Calu3 (cell line): ENCODE measurements around the gene ALK. TPM values are rescaled to one million over a fixed set of nuclear protein-coding genes. Genes with fewer than 3 reads are reported as not detected.
A peak's percentile ranks its signal among the peaks of the same experiment; 100 is the strongest.

Experiments used
- BruUV-seq: library from RNA; stranded (reverse); fragments of 400-500 nt; replicated peaks from 2 replicates; lab custom pipeline; 2021; lab: Mats Ljungman, UMichigan
- CTCF ChIA-PET: fragments of 300-600 bp; sonication (Branson Sonifier 250); formaldehyde crosslinking; loops from one replicate; lab custom pipeline; 2022; ENCODE audit warnings: antibody characterized with exemption; lab: Charles Lee
- DNase-seq: peaks from one replicate; pipeline ENCODE4 v3.0.0; 2022
- H3K27ac Mint-ChIP-seq: one replicate; pipeline ENCODE4 v1.8.0; 2022; ENCODE audit warnings: mixed read lengths; ENCODE audit not compliant: unreplicated experiment
- H3K27me3 Mint-ChIP-seq: one replicate; pipeline ENCODE4 v1.8.0; 2022; ENCODE audit warnings: mixed read lengths; ENCODE audit not compliant: unreplicated experiment
- H3K36me3 Mint-ChIP-seq: one replicate; pipeline ENCODE4 v1.8.0; 2022; ENCODE audit warnings: mild to moderate bottlenecking, moderate library complexity, mixed read lengths; ENCODE audit not compliant: insufficient read depth, unreplicated experiment
- H3K4me1 Mint-ChIP-seq: one replicate; pipeline ENCODE4 v1.8.0; 2022; ENCODE audit warnings: mild to moderate bottlenecking, low read depth, mixed read lengths; ENCODE audit not compliant: unreplicated experiment
- H3K4me3 Mint-ChIP-seq: one replicate; pipeline ENCODE4 v1.8.0; 2022; ENCODE audit warnings: mild to moderate bottlenecking, low read depth, moderate library complexity, mixed read lengths; ENCODE audit not compliant: unreplicated experiment
- H3K9me3 Mint-ChIP-seq: one replicate; pipeline ENCODE4 v1.8.0; 2022; ENCODE audit warnings: low read depth, mixed read lengths; ENCODE audit not compliant: unreplicated experiment
- intact Hi-C: fragments of 100-400 bp; cut with micrococcal nuclease; formaldehyde crosslinking; loops from one replicate; pipeline ENCODE4 v1.10.0; 2022; ENCODE audit not compliant: unreplicated experiment
- total RNA-seq: library from RNA; stranded (reverse); gene quantifications from 2 replicates; pipeline ENCODE4 v1.2.3, GENCODE V29; 2022
- TF ChIP-seq, protein P1 (sequence below): fragments of 200-600 bp; IDR thresholded peaks from one replicate; pipeline ENCODE4 v1.8.0; 2022; ENCODE audit warnings: antibody characterized with exemption; ENCODE audit not compliant: unreplicated experiment

ALK gene
- total RNA-seq, 1 experiment from 2014 or later: not detected

DNA sequence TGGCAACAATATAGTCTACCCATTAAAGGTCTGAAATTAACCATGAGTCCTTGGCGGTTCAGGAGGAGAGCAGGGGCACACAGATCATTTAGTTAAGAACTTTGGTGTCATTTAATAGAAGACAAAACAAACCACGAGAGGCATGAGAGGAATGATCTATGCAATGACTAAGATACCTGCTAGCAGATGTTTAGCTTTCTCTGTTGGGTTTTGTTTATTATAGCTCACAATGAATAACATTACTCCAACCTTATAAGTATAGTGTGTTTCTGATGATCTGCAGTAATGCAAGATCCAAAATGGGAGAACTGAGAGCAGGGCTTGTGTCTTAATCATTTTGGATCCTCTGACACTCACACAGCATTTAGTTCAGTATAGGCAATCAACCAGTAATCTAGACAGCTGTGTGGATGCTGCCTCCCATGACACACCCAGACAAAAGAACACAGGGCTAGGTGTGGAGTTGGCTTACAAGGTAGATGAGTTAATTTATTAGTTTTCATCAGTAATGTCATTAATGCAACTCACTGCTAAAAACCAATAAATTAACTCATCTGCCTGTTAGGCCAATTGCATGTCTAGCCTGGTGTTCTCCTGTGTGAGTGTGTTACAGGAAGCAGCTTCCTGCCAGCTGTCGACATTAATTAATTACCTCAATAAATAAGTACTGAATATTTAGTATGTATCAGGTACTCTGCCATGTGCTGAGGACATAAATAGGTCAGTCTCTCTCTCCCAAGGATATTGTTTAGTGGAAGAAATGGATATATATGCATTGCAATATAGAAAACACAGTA is 713.8 kb downstream of the ALK start:
- no TSS peak for BruUV-seq
- DNase-seq: no peak

DNA sequence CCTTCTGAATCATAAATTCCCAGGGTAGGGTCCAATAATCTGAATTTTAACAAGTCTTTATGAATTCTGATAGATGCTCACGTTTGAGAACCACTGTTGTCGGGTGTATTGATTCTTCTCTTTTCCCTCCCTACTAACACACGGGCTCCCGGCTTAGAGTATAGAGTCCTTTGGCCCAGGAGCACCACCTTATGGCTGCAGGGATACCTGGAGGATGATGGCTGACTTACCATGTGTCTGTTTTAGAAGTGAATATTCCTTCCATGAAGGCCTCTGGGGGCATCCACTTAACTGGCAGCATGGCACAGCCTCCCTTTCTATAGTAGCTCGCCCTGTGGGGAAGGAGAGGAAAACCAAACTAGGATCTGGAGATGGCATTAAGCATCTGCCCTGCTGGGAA is 714.4 kb downstream of the ALK start:
- H3K36me3 Mint-ChIP-seq: peaks cover 84% of the 10 kb centered on the region
- DNase-seq: no peak
- intact Hi-C loops: no loop called here
- H3K27ac Mint-ChIP-seq: peak overlapping the region; percentile 54
- BruUV-seq: no TSS peak
- H3K9me3 Mint-ChIP-seq: no peaks in the 10 kb centered on the region
- H3K4me3 Mint-ChIP-seq: no peak overlapping the region
- TF ChIP-seq, protein P1, sequence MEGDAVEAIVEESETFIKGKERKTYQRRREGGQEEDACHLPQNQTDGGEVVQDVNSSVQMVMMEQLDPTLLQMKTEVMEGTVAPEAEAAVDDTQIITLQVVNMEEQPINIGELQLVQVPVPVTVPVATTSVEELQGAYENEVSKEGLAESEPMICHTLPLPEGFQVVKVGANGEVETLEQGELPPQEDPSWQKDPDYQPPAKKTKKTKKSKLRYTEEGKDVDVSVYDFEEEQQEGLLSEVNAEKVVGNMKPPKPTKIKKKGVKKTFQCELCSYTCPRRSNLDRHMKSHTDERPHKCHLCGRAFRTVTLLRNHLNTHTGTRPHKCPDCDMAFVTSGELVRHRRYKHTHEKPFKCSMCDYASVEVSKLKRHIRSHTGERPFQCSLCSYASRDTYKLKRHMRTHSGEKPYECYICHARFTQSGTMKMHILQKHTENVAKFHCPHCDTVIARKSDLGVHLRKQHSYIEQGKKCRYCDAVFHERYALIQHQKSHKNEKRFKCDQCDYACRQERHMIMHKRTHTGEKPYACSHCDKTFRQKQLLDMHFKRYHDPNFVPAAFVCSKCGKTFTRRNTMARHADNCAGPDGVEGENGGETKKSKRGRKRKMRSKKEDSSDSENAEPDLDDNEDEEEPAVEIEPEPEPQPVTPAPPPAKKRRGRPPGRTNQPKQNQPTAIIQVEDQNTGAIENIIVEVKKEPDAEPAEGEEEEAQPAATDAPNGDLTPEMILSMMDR: no peak
- CTCF ChIA-PET: interaction anchor here (1.0 kb wide), 1 partner anchor 11 kb away, joined by 3 read pairs; no protein-coding TSS in a partner anchor
- no peaks in the 10 kb centered on the region for H3K27me3 Mint-ChIP-seq
- H3K4me1 Mint-ChIP-seq: no peaks in the 10 kb centered on the region

More for the DNA sequence above, 713.8 kb downstream of the ALK start:
- TF ChIP-seq, protein P1: no peak
- peak overlapping the region; percentile 54 for H3K27ac Mint-ChIP-seq
- no peak overlapping the region for H3K4me3 Mint-ChIP-seq
- no peaks in the 10 kb centered on the region for H3K4me1 Mint-ChIP-seq
- intact Hi-C loops: no loop called here
- H3K9me3 Mint-ChIP-seq: no peaks in the 10 kb centered on the region
- H3K36me3 Mint-ChIP-seq: peaks cover 84% of the 10 kb centered on the region
- no peaks in the 10 kb centered on the region for H3K27me3 Mint-ChIP-seq
- CTCF ChIA-PET: interaction anchor here (1.0 kb wide), 1 partner anchor 11 kb away, joined by 3 read pairs; no protein-coding TSS in a partner anchor

DNA sequence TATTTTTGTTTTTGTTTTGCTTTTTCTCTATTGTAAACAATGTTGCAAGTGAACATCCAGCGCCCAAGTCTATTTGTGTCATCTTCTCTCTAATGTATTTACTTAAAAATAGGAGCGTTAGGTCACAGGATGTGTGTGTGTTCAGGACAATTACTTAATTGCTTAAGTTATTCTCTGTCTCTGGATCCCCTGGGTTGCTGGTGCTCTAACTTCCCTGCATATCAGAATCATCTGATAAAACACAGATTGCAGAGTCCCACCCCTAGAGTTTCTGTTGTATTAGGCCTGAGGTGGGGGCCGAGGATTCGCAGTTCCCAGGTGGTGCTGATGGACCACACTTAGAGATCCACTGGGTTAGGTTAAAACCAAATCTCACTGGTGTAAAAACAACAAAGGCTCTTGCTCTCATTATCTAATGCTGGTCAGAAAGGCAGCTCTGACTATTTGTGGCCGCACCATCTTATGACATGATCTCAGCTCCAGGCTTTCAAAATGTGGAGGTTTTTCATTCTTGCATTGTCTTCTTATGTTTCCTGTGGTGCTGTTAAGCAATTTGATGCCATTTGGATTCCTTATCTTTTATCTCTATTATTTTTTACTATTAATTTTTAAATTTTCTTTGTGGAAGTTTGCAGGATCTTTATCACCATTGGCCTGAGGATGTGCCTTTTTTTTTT is 718.4 kb downstream of the ALK start:
- Mint-ChIP-seq H3K9me3 (no peaks in the 10 kb centered on the region), H3K36me3 (peaks cover 86% of the 10 kb centered on the region), H3K27me3 (no peaks in the 10 kb centered on the region), H3K4me1 (no peaks in the 10 kb centered on the region), H3K4me3 (no peak overlapping the region), H3K27ac (peak overlapping the region; percentile 31)
- CTCF ChIA-PET: interaction anchor here (0.7 kb wide), 1 partner anchor 135 kb away, joined by 5 read pairs; no protein-coding TSS in a partner anchor
- DNase-seq: no peak
- TF ChIP-seq, protein P1: no peak
- intact Hi-C loops: no loop called here
- BruUV-seq: no TSS peak

DNA sequence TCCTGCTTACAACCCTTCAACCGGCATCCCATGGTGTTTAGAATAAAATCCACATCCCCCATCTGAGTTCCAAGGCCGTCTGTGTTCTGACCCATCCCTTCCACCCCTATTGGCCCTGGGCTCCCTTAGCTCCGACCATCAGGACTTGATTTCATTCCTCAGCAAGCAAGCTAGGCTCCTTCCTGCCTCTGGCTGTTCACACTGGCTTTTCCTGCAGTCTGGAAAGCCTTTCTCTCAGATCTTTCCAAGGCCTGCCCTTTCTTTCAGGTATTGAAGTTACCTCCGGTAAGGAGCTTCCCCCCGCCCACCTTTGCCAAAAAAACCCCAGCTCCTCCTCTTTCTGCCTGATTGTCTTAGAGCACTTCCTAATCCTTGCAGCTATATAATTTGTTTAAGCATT is 719.4 kb downstream of the ALK start:
- Mint-ChIP-seq H3K27ac (peak overlapping the region; percentile 31), H3K27me3 (no peaks in the 10 kb centered on the region), H3K4me1 (peaks cover 3% of the 10 kb centered on the region), H3K36me3 (peaks cover 84% of the 10 kb centered on the region), H3K9me3 (no peaks in the 10 kb centered on the region), H3K4me3 (no peak overlapping the region)
- CTCF ChIA-PET: no interaction called here
- BruUV-seq: no TSS peak
- DNase-seq: no peak
- intact Hi-C loops: no loop called here
- TF ChIP-seq, protein P1: no peak
